ENCODE results near the gene SLC25A23.
A peak's percentile ranks its signal among the peaks of the same experiment; 100 is the strongest.

Gene SLC25A23

DNA sequence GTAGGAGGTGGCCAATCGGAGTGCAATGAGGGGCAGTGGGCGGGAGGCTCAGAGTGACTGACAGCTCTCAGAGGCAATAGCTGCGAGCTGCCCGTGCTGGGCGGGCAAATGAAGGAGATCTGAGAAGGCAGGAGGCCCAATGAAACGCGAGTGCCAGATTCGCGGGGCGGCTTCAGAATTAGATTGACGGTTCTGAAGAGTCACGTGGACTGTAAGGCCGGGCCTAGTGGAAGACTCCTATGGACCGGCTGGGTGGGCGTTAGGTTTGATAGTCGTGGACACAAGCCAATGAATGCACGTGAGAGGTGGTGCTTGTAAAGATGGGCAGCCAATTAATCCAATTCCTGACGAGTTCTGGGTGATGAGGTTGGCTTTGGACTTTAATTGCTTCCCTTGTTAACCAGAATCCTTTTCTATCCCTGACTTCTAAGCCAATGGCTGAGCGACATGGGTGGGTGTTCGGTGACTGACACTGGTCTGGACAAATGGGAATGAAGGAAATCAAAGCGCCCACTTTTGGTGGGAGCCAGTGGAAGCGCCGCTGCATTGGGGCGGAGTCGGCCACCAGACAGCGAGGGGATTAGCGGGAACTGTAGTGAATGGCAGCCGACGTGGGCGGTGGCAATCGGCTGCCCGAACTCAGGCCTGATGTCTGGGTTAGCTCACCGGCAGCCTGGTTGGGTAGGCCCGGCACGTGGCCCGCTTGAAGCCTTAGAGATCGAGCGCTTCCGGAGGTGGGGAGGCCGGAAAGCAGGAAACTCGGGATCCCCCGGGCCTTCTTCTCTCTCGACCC lies 34.5 kb downstream of the SLC25A23 start (continued):
- TF ChIP-seq YY2 (tag by site-specific recombination; IDR thresholded peaks at IDR 0.05) (0 out of 2 replicates have a peak, but pooled peaks have one; percentile 27), HOXD13 (CRISPR knock-in tag; IDR thresholded peaks at IDR 0.05; ENCODE audit: borderline replicate concordance) (peak; percentile 99), ZNF548 (tag by site-specific recombination; IDR thresholded peaks at IDR 0.05) (no peak), ZNF488 (tag by site-specific recombination; IDR thresholded peaks at IDR 0.05) (no peak), ZNF16 (tag by site-specific recombination; IDR thresholded peaks at IDR 0.05; ENCODE audit: low read depth) (no peak), GLIS2 (tag by site-specific recombination; IDR thresholded peaks at IDR 0.05) (peak; percentile 52), ZSCAN23 (tag by site-specific recombination; IDR thresholded peaks at IDR 0.05) (no peak), SP2 (tag by site-specific recombination; IDR thresholded peaks at IDR 0.05) (peak; percentile 98), SETDB1 (IDR thresholded peaks at IDR 0.05; ENCODE audit: insufficient read length, low read length) (peak; percentile 92), KLF1 (tag by site-specific recombination; IDR thresholded peaks at IDR 0.05) (peak; percentile 63; the same call in 1 of the 2 replicates), SP3 (tag by site-specific recombination; IDR thresholded peaks at IDR 0.05) (peak; percentile 99), ZNF155 (tag by site-specific recombination; IDR thresholded peaks at IDR 0.05) (no peak), PATZ1 (tag by site-specific recombination; IDR thresholded peaks at IDR 0.05) (peak; percentile 36; the same call in 1 of the 2 replicates), ZNF610 (tag by site-specific recombination; IDR thresholded peaks at IDR 0.05; ENCODE audit: borderline replicate concordance) (peak; percentile 69), ZNF391 (tag by site-specific recombination; IDR thresholded peaks at IDR 0.05; ENCODE audit: borderline replicate concordance, low read depth) (no peak), ZBTB17 (tag by site-specific recombination; IDR thresholded peaks at IDR 0.05) (peak; percentile 94), KLF9 (tag by site-specific recombination; IDR thresholded peaks at IDR 0.05; ENCODE audit: low read depth) (peak; percentile 55), REPIN1 (tag by site-specific recombination; IDR thresholded peaks at IDR 0.05; ENCODE audit: low read depth) (no peak), ZNF404 (tag by site-specific recombination; IDR thresholded peaks at IDR 0.05) (no peak), ZNF184 (tag by site-specific recombination; IDR thresholded peaks at IDR 0.05) (0 out of 2 replicates have a peak, but pooled peaks have one; percentile 19), KLF8 (tag by site-specific recombination; IDR thresholded peaks at IDR 0.05) (peak; percentile 60; the same call in 1 of the 2 replicates), YY1 (tag by site-specific recombination; IDR thresholded peaks at IDR 0.05) (peak; percentile 80), ZFP69B (tag by site-specific recombination; IDR thresholded peaks at IDR 0.05) (peak; percentile 90), ZNF280D (tag by site-specific recombination; IDR thresholded peaks at IDR 0.05) (no peak), ZNF350 (tag by site-specific recombination; IDR thresholded peaks at IDR 0.05) (peak; percentile 99), ZNF202 (tag by site-specific recombination; IDR thresholded peaks at IDR 0.05; ENCODE audit: borderline replicate concordance) (no peak), ZNF561 (tag by site-specific recombination; IDR thresholded peaks at IDR 0.05; ENCODE audit: borderline replicate concordance) (peak; percentile 84), SCRT2 (tag by site-specific recombination; IDR thresholded peaks at IDR 0.05) (no peak), ZNF621 (tag by site-specific recombination; IDR thresholded peaks at IDR 0.05) (no peak), KLF10 (tag by site-specific recombination; IDR thresholded peaks at IDR 0.05) (peak; percentile 72), ZNF654 (tag by site-specific recombination; IDR thresholded peaks at IDR 0.05; ENCODE audit: low read depth) (no peak), ZNF335 (tag by site-specific recombination; conservative IDR thresholded peaks at IDR 0.05) (peak; percentile 96), ZNF76 (tag by site-specific recombination; IDR thresholded peaks at IDR 0.05; ENCODE audit: borderline replicate concordance, low read depth) (peak; percentile 90)
- TF ChIP-seq, protein P1, sequence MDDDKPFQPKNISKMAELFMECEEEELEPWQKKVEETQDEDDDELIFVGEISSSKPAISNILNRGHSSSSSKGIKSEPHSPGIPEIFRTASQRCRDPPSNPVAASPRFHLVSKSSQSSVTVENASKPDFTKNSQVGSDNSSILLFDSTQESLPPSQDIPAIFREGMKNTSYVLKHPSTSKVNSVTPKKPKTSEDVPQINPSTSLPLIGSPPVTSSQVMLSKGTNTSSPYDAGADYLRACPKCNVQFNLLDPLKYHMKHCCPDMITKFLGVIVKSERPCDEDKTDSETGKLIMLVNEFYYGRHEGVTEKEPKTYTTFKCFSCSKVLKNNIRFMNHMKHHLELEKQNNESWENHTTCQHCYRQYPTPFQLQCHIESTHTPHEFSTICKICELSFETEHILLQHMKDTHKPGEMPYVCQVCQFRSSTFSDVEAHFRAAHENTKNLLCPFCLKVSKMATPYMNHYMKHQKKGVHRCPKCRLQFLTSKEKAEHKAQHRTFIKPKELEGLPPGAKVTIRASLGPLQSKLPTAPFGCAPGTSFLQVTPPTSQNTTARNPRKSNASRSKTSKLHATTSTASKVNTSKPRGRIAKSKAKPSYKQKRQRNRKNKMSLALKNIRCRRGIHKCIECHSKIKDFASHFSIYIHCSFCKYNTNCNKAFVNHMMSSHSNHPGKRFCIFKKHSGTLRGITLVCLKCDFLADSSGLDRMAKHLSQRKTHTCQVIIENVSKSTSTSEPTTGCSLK (tag by site-specific recombination; IDR thresholded peaks at IDR 0.05), result no peak

All from HEK293 (cell line).